SK-N-SH treated with all-trans-retinoic acid at 6 μM for 48 hours (cell line): ENCODE measurements around the gene CD276.

ENCODE experiments used
- ATAC-seq: fragments of 200-7000 bp; cut with Tn5 transposase; 3 replicates; pipeline ENCODE4 v1.9.1; 2020; ENCODE audit warnings: mild to moderate bottlenecking, moderate library complexity
- ARNTL ChIP-seq: fragments of 450-650 bp; formaldehyde crosslinking; IDR thresholded peaks from 2 replicates; pipeline ENCODE4 v1.5.0; 2020; ENCODE audit warnings: low read depth, mild to moderate bottlenecking, moderate library complexity, borderline replicate concordance
- BACH2 ChIP-seq: fragments of 250-450 bp; sonication (Bioruptor Pico); IDR thresholded peaks from 2 replicates; pipeline ENCODE4 v1.9.0; 2021; ENCODE audit warnings: mild to moderate bottlenecking, borderline replicate concordance
- CSDC2 ChIP-seq: fragments of 250-450 bp; sonication (Bioruptor Pico); IDR thresholded peaks from 2 replicates; pipeline ENCODE4 v1.5.0; 2020; ENCODE audit warnings: mild to moderate bottlenecking, moderate library complexity
- ESRRG ChIP-seq: fragments of 250-450 bp; sonication (Bioruptor Pico); IDR thresholded peaks from 2 replicates; pipeline ENCODE4 v1.6.1; 2021; ENCODE audit warnings: mild to moderate bottlenecking
- GLIS3 ChIP-seq: fragments of 250-450 bp; sonication (Bioruptor Pico); IDR thresholded peaks from 2 replicates; pipeline ENCODE4 v1.5.0; 2020; ENCODE audit warnings: mild to moderate bottlenecking, moderate library complexity
- ISL1 ChIP-seq: fragments of 250-450 bp; sonication (Bioruptor Pico); IDR thresholded peaks from 2 replicates; pipeline ENCODE4 v2.1.2; 2022; ENCODE audit warnings: mild to moderate bottlenecking, moderate library complexity
- OSR1 ChIP-seq: fragments of 250-450 bp; sonication (Bioruptor Pico); IDR thresholded peaks from 2 replicates; pipeline ENCODE4 v1.8.0; 2022; ENCODE audit warnings: moderate library complexity, mild to moderate bottlenecking, inconsistent platforms
- PPARA ChIP-seq: fragments of 250-450 bp; sonication (Bioruptor Pico); IDR thresholded peaks from 2 replicates; pipeline ENCODE4 v1.5.0; 2020; ENCODE audit warnings: mild to moderate bottlenecking, borderline replicate concordance
- RARB ChIP-seq: fragments of 250-450 bp; sonication (Bioruptor Pico); IDR thresholded peaks from 2 replicates; pipeline ENCODE4 v1.8.0; 2021; ENCODE audit warnings: mild to moderate bottlenecking, moderate library complexity
- SNAI2 ChIP-seq: fragments of 250-450 bp; sonication (Bioruptor Pico); IDR thresholded peaks from 2 replicates; pipeline ENCODE4 v1.5.0; 2020; ENCODE audit warnings: mild to moderate bottlenecking, moderate library complexity
- TCF4 ChIP-seq: fragments of 250-450 bp; sonication (Bioruptor Pico); IDR thresholded peaks from 2 replicates; pipeline ENCODE4 v1.8.0; 2021; ENCODE audit warnings: mild to moderate bottlenecking, moderate library complexity, borderline replicate concordance
- TOX ChIP-seq: fragments of 250-450 bp; sonication (Bioruptor Pico); IDR thresholded peaks from 2 replicates; pipeline ENCODE4 v1.8.0; 2021; ENCODE audit warnings: mild to moderate bottlenecking, moderate library complexity, borderline replicate concordance
- ZC3H10 ChIP-seq: fragments of 250-450 bp; sonication (Bioruptor Pico); IDR thresholded peaks from 2 replicates; pipeline ENCODE4 v1.5.1; 2021; ENCODE audit warnings: mild to moderate bottlenecking, moderate library complexity
- ZFP3 ChIP-seq: fragments of 250-450 bp; sonication (Bioruptor Pico); IDR thresholded peaks from 2 replicates; pipeline ENCODE4 v1.5.0; 2020; ENCODE audit warnings: mild to moderate bottlenecking, moderate library complexity
- ZFP30 ChIP-seq: fragments of 450-650 bp; formaldehyde crosslinking; IDR thresholded peaks from 2 replicates; pipeline ENCODE4 v1.5.0; 2022; ENCODE audit warnings: mild to moderate bottlenecking, moderate library complexity
- ZNF565 ChIP-seq: fragments of 450-650 bp; formaldehyde crosslinking; conservative IDR thresholded peaks from 2 replicates; pipeline ENCODE4 v1.5.0; 2020; ENCODE audit warnings: low read depth, mild to moderate bottlenecking, moderate library complexity
- ZNF70 ChIP-seq: fragments of 450-650 bp; formaldehyde crosslinking; IDR thresholded peaks from 2 replicates; pipeline ENCODE4 v1.5.0; 2020; ENCODE audit warnings: mild to moderate bottlenecking, moderate library complexity
- ZNF8 ChIP-seq: fragments of 450-650 bp; formaldehyde crosslinking; IDR thresholded peaks from 2 replicates; pipeline ENCODE4 v1.5.0; 2020; ENCODE audit warnings: mild to moderate bottlenecking, moderate library complexity
- TF ChIP-seq, protein P1 (sequence below): fragments of 250-450 bp; sonication (Bioruptor Pico); IDR thresholded peaks from 2 replicates; pipeline ENCODE4 v1.8.0; 2021; ENCODE audit warnings: low read depth, mild to moderate bottlenecking, moderate library complexity, borderline replicate concordance
- TF ChIP-seq, protein P2 (sequence below): fragments of 250-450 bp; sonication (Bioruptor Pico); IDR thresholded peaks from 2 replicates; pipeline ENCODE4 v1.8.0; 2020; ENCODE audit warnings: mild to moderate bottlenecking, moderate library complexity, borderline replicate concordance
- TF ChIP-seq, protein P3 (sequence below): fragments of 250-450 bp; sonication (Bioruptor Pico); IDR thresholded peaks from 2 replicates; pipeline ENCODE4 v1.5.0; 2020; ENCODE audit warnings: mild to moderate bottlenecking, moderate library complexity
- TF ChIP-seq, protein P4 (sequence below): fragments of 250-450 bp; sonication (Bioruptor Pico); IDR thresholded peaks from 2 replicates; pipeline ENCODE4 v1.5.1; 2021; ENCODE audit warnings: mild to moderate bottlenecking, moderate library complexity

CD276 gene

DNA sequence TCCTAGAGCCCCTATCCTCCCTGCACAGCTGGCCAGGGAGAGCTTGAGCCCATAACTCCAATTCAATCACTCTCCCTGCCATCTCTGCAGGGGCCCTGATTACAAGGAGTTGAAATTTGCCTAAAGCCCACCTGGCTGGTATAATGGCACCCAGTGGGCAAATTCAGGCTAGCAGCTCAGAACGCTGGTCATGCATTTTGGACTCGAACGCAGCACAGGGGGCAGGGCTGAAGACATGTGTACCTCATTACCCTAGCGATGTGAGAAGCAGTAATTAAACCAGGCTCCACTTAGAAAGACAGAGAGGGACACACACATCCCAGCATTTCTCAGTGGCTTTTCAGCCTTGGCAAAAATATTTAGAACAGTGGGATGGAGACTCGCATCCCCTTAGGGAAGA lies 65.8 kb downstream of the CD276 start:
- ATAC-seq, result no peak
- TF ChIP-seq TOX (CRISPR knock-in tag) (no peak), ZNF8 (CRISPR knock-in tag) (no peak), RARB (CRISPR knock-in tag) (no peak), OSR1 (CRISPR knock-in tag) (no peak), CSDC2 (CRISPR knock-in tag) (no peak), ZNF70 (no peak), BACH2 (CRISPR knock-in tag) (no peak), PPARA (CRISPR knock-in tag) (no peak), GLIS3 (no peak), ZFP3 (CRISPR knock-in tag) (no peak)
- TF ChIP-seq, protein P1, sequence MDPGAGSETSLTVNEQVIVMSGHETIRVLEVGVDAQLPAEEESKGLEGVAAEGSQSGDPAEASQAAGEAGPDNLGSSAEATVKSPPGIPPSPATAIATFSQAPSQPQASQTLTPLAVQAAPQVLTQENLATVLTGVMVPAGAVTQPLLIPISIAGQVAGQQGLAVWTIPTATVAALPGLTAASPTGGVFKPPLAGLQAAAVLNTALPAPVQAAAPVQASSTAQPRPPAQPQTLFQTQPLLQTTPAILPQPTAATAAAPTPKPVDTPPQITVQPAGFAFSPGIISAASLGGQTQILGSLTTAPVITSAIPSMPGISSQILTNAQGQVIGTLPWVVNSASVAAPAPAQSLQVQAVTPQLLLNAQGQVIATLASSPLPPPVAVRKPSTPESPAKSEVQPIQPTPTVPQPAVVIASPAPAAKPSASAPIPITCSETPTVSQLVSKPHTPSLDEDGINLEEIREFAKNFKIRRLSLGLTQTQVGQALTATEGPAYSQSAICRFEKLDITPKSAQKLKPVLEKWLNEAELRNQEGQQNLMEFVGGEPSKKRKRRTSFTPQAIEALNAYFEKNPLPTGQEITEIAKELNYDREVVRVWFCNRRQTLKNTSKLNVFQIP (CRISPR knock-in tag), result no peak

DNA sequence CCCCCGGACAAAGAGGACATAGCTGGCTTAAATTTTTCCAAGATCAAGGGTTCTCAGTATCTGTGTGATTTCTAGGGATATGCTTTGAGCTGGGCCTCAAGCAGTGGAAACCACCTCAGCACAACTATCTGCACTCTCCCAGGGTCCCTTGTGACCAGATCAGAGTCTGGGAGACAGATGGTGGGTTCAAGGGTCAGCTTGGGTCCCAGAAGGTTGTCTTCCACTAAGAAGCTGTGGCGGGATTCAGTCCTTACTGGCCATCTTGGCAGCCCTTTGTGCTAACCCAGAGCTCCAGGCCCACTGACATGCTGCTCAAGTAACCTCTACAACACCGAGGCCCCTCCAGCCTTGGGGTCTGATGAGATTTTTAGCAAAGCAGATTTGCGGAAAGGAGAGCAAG lies 66.3 kb downstream of the CD276 start:
- ATAC-seq, result no peak
- TF ChIP-seq TOX (CRISPR knock-in tag) (no peak), ZNF565 (CRISPR knock-in tag) (no peak), ESRRG (CRISPR knock-in tag) (no peak), ZNF8 (CRISPR knock-in tag) (no peak), ZC3H10 (CRISPR knock-in tag) (no peak), ZFP3 (CRISPR knock-in tag) (no peak), RARB (CRISPR knock-in tag) (no peak), TCF4 (CRISPR knock-in tag) (no peak), SNAI2 (CRISPR knock-in tag) (no peak), PPARA (CRISPR knock-in tag) (no peak), ISL1 (CRISPR knock-in tag) (no peak), ZNF70 (no peak), CSDC2 (CRISPR knock-in tag) (no peak), GLIS3 (no peak), ARNTL (CRISPR knock-in tag) (no peak), BACH2 (CRISPR knock-in tag) (no peak)
- TF ChIP-seq, protein P2, sequence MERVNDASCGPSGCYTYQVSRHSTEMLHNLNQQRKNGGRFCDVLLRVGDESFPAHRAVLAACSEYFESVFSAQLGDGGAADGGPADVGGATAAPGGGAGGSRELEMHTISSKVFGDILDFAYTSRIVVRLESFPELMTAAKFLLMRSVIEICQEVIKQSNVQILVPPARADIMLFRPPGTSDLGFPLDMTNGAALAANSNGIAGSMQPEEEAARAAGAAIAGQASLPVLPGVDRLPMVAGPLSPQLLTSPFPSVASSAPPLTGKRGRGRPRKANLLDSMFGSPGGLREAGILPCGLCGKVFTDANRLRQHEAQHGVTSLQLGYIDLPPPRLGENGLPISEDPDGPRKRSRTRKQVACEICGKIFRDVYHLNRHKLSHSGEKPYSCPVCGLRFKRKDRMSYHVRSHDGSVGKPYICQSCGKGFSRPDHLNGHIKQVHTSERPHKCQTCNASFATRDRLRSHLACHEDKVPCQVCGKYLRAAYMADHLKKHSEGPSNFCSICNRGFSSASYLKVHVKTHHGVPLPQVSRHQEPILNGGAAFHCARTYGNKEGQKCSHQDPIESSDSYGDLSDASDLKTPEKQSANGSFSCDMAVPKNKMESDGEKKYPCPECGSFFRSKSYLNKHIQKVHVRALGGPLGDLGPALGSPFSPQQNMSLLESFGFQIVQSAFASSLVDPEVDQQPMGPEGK (CRISPR knock-in tag), result no peak
- TF ChIP-seq, protein P1 (CRISPR knock-in tag), result no peak
- TF ChIP-seq, protein P3, sequence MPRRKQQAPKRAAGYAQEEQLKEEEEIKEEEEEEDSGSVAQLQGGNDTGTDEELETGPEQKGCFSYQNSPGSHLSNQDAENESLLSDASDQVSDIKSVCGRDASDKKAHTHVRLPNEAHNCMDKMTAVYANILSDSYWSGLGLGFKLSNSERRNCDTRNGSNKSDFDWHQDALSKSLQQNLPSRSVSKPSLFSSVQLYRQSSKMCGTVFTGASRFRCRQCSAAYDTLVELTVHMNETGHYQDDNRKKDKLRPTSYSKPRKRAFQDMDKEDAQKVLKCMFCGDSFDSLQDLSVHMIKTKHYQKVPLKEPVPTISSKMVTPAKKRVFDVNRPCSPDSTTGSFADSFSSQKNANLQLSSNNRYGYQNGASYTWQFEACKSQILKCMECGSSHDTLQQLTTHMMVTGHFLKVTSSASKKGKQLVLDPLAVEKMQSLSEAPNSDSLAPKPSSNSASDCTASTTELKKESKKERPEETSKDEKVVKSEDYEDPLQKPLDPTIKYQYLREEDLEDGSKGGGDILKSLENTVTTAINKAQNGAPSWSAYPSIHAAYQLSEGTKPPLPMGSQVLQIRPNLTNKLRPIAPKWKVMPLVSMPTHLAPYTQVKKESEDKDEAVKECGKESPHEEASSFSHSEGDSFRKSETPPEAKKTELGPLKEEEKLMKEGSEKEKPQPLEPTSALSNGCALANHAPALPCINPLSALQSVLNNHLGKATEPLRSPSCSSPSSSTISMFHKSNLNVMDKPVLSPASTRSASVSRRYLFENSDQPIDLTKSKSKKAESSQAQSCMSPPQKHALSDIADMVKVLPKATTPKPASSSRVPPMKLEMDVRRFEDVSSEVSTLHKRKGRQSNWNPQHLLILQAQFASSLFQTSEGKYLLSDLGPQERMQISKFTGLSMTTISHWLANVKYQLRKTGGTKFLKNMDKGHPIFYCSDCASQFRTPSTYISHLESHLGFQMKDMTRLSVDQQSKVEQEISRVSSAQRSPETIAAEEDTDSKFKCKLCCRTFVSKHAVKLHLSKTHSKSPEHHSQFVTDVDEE (CRISPR knock-in tag), result no peak
- TF ChIP-seq, protein P4, sequence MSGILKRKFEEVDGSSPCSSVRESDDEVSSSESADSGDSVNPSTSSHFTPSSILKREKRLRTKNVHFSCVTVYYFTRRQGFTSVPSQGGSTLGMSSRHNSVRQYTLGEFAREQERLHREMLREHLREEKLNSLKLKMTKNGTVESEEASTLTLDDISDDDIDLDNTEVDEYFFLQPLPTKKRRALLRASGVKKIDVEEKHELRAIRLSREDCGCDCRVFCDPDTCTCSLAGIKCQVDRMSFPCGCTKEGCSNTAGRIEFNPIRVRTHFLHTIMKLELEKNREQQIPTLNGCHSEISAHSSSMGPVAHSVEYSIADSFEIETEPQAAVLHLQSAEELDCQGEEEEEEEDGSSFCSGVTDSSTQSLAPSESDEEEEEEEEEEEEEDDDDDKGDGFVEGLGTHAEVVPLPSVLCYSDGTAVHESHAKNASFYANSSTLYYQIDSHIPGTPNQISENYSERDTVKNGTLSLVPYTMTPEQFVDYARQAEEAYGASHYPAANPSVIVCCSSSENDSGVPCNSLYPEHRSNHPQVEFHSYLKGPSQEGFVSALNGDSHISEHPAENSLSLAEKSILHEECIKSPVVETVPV (CRISPR knock-in tag), result no peak

DNA sequence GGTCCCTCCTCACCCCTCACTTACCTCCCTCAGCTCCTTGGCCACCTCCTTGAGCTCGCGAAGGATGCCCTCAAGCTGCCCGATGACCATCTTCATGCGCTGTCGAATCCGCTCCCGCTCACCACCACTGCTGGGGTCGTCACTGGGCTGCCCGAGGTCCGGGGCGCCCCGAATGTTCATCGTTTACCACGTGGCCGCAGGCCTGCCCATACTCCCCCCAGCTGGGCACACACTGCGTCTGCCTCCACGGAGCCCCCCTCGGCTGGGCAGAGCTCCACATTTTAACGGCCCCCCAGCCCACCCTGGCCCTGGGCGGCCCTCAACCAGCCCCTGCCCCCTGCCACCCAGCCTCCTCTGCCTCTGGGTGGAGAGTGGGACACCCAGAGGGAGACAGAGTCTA lies 66.8 kb downstream of the CD276 start:
- no peak for ATAC-seq
- TF ChIP-seq ZFP30 (no peak), CSDC2 (CRISPR knock-in tag) (no peak), TOX (CRISPR knock-in tag) (no peak), ARNTL (CRISPR knock-in tag) (no peak), SNAI2 (CRISPR knock-in tag) (no peak), GLIS3 (no peak), ZFP3 (CRISPR knock-in tag) (no peak), RARB (CRISPR knock-in tag) (no peak)
- TF ChIP-seq, protein P2 (CRISPR knock-in tag), result no peak
- TF ChIP-seq, protein P3 (CRISPR knock-in tag), result no peak
